CD4-positive, alpha-beta T cell (primary cell): Measurements from ENCODE around the gene APLN. TPM values are rescaled to one million over a fixed set of nuclear protein-coding genes. Genes with fewer than 3 reads are reported as not detected.

ENCODE experiments used
- ATAC-seq: fragments of 200-7000 bp; cut with Tn5 transposase; one replicate; pipeline ENCODE4 v1.10.0; 2022; ENCODE audit warnings: mild to moderate bottlenecking; ENCODE audit not compliant: poor library complexity
- CTCF ChIA-PET: fragments of 350-600 bp; sonication (Branson Sonifier 250); formaldehyde crosslinking; loops from one replicate; lab custom pipeline; 2021; ENCODE audit warnings: antibody characterized with exemption, inconsistent platforms; lab: Charles Lee
- POLR2A ChIA-PET: fragments of 350-600 bp; sonication (Branson Sonifier 250); formaldehyde crosslinking; loops from one replicate; lab custom pipeline; 2021; ENCODE audit warnings: antibody characterized with exemption, inconsistent platforms; lab: Charles Lee
- DNase-seq, 14 experiments: peaks; one replicate each; pipeline ENCODE4 v3.0.0-alpha.2; 2013 to 2020; ENCODE audit warnings: mixed read lengths in 2 of 14
- H3K27ac ChIP-seq, 2 donors: one replicate each; pipeline versions ENCODE4 v1.5.1 to v1.7.0; 2013; ENCODE audit warnings: low read length in 2 of 2, low read depth in 1 of 2, mild to moderate bottlenecking in 1 of 2
- H3K27me3 ChIP-seq, 2 experiments: 1 replicate in 1 of 2; 2 replicates in 1 of 2; pipeline versions ENCODE4 v1.6.1 to v1.7.0; 2013; ENCODE audit warnings: low read length in 2 of 2, control low read depth in 1 of 2, mild to moderate bottlenecking in 1 of 2, moderate library complexity in 1 of 2; ENCODE audit not compliant: insufficient read depth in 2 of 2, control insufficient read depth in 1 of 2
- H3K36me3 ChIP-seq: one replicate; pipeline ENCODE4 v1.6.1; 2013; ENCODE audit warnings: low read length, control low read depth; ENCODE audit not compliant: insufficient read depth
- H3K4me1 ChIP-seq: one replicate; pipeline ENCODE4 v1.6.1; 2013; ENCODE audit warnings: low read length, control low read depth; ENCODE audit not compliant: insufficient read depth
- H3K4me3 ChIP-seq: one replicate; pipeline ENCODE4 v1.5.1; 2013; ENCODE audit warnings: mild to moderate bottlenecking, low read length, moderate library complexity
- H3K9me3 ChIP-seq, 2 experiments: 1 replicate in 1 of 2; 2 replicates in 1 of 2; pipeline versions ENCODE4 v1.6.1 to v1.7.0; 2013; ENCODE audit warnings: low read length in 2 of 2, mild to moderate bottlenecking in 2 of 2, control low read depth in 1 of 2, moderate library complexity in 1 of 2; ENCODE audit not compliant: control insufficient read depth in 1 of 2, insufficient read depth in 1 of 2
- H3K27ac Mint-ChIP-seq: one replicate; pipeline ENCODE4 v1.8.0; 2020; ENCODE audit warnings: mixed read lengths
- H3K27me3 Mint-ChIP-seq: one replicate; pipeline ENCODE4 v1.8.0; 2021; ENCODE audit warnings: mixed read lengths
- H3K36me3 Mint-ChIP-seq: one replicate; pipeline ENCODE4 v1.8.0; 2021; ENCODE audit warnings: low read depth, mixed read lengths
- H3K4me1 Mint-ChIP-seq: one replicate; pipeline ENCODE4 v1.8.0; 2021; ENCODE audit warnings: low read depth, mixed read lengths
- H3K4me3 Mint-ChIP-seq: one replicate; pipeline ENCODE4 v1.8.0; 2020; ENCODE audit warnings: mild to moderate bottlenecking, mixed read lengths
- H3K9me3 Mint-ChIP-seq: one replicate; pipeline ENCODE4 v1.8.0; 2020; ENCODE audit warnings: mixed read lengths
- intact Hi-C, 2 experiments: fragments of 100-400 bp; cut with DNase I in 1 of 2; cut with micrococcal nuclease in 1 of 2; formaldehyde crosslinking; loops; one replicate each; pipeline versions ENCODE4 v1.15.1 to v1.9.0; 2023 to 2025; cut with DNase I, micrococcal nuclease
- total RNA-seq, 174 experiments: library from RNA in 2 of 174; stranded (reverse) in 2 of 174; gene quantifications; one replicate each; pipeline ENCODE4 v1.2.3 and lab custom pipeline; 2021 to 2026
- TF ChIP-seq, protein P1 (sequence below): fragments of 200-600 bp; IDR thresholded peaks from one replicate; pipeline ENCODE4 v1.8.0; 2022; ENCODE audit warnings: antibody characterized with exemption, mild to moderate bottlenecking

The APLN gene
- total RNA-seq, 2 experiments from 2014 or later = not detected

DNA sequence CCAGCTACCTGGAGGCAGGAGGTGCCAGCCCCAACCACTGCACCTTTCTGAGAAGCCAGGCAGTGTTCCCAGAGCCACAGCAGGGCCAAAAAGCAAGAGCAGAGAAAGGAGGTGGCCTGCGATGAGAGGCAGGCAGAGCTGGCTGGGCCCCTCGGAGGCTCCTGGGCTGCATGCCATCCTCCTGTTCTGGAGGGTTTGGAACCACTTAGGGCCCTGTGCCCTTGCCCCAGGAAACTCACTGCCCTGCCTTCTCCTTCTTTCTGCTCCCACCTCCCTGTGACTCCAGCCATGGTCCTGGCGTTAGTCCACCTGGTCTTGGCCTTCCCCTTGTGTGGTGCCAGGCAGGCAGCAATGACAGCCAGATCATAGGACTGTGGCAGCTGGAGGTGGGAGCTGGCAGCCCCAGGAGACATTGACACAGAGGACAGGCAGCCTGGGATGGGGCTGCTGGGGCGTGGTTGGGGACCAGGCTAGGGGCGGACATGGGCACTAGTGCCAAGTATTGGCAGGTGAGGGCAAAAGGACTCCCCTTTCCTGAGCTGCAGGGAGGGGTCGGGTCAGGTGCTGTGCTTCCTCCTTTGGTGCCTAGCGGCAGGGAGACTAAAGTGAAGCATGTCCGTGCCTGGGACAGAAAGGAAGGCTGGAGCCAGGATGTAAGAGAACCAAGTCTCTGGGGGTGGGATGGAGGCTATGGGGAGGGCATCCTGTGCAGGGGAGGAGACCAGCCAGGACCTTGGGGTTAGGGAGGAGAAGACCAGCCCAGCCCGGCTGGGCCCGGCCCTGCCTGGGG, 1.4 kb downstream of the APLN start:
- ATAC-seq (no peak), DNase-seq (no peak)
- Mint-ChIP-seq H3K27ac (no peak overlapping the region), H3K9me3 (no peaks in the 10 kb centered on the region), H3K4me3 (peak overlapping the region; percentile 60), H3K27me3 (peaks cover 14% of the 10 kb centered on the region), H3K4me1 (peaks cover 9% of the 10 kb centered on the region), H3K36me3 (no peaks in the 10 kb centered on the region)
- Histone ChIP-seq H3K27me3 (peaks cover 4 to 16% of the 10 kb centered on the region in 2 experiments), H3K27ac (no peak overlapping the region), H3K36me3 (no peaks in the 10 kb centered on the region), H3K4me1 (peaks cover 15% of the 10 kb centered on the region), H3K9me3 (no peaks in the 10 kb centered on the region), H3K4me3 (no peak overlapping the region)
- TF ChIP-seq, protein P1, sequence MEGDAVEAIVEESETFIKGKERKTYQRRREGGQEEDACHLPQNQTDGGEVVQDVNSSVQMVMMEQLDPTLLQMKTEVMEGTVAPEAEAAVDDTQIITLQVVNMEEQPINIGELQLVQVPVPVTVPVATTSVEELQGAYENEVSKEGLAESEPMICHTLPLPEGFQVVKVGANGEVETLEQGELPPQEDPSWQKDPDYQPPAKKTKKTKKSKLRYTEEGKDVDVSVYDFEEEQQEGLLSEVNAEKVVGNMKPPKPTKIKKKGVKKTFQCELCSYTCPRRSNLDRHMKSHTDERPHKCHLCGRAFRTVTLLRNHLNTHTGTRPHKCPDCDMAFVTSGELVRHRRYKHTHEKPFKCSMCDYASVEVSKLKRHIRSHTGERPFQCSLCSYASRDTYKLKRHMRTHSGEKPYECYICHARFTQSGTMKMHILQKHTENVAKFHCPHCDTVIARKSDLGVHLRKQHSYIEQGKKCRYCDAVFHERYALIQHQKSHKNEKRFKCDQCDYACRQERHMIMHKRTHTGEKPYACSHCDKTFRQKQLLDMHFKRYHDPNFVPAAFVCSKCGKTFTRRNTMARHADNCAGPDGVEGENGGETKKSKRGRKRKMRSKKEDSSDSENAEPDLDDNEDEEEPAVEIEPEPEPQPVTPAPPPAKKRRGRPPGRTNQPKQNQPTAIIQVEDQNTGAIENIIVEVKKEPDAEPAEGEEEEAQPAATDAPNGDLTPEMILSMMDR = no peak
- intact Hi-C loops = loop anchor here in 1 of 2 experiments (10.0 kb wide), 1 partner anchor 71 kb away; no protein-coding TSS in a partner anchor
- CTCF ChIA-PET = no interaction called here
- POLR2A ChIA-PET = interaction anchor here (0.6 to 2.6 kb wide), 3 partner anchors 48 to 132 kb away, joined by 3 to 10 read pairs (median 3); no protein-coding TSS in a partner anchor

DNA sequence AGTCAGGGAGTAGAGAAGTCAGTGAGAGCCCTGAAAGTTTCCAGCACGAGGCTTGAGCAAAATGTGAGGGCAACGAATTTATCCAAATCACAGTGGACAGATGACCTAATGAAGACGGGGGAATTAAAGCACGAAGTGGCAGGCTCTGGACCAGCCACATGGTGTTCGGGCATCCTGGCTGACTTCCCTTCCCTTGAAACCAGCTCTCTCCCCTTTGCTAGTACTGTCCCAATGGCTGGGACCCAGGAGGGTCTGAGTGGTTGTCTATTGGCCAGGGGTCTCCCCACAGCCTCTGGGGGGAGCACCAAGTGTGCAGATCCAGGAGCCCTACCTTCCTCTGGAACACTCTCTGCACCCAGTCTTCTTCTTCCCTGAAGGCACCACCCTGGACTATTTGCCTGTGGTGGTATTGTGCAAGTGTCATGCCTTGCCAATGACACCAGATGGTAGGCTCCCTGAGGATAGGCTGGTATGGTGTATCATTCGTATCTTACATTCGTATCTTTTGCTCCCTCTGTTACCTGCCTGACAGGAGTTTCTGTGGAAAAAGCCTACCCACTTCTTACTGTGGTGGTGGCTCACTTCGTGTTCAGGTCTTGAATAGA, 2.1 kb downstream of the APLN start:
- TF ChIP-seq, protein P1 = no peak
- Histone ChIP-seq H3K4me1 (peaks cover 15% of the 10 kb centered on the region), H3K9me3 (no peaks in the 10 kb centered on the region), H3K27me3 (peaks cover 4 to 16% of the 10 kb centered on the region in 2 experiments), H3K27ac (no peak overlapping the region), H3K36me3 (no peaks in the 10 kb centered on the region), H3K4me3 (no peak overlapping the region)
- Mint-ChIP-seq H3K27ac (no peak overlapping the region), H3K36me3 (no peaks in the 10 kb centered on the region), H3K9me3 (no peaks in the 10 kb centered on the region), H3K4me1 (peaks cover 9% of the 10 kb centered on the region), H3K27me3 (peaks cover 14% of the 10 kb centered on the region), H3K4me3 (peak overlapping the region; percentile 45)
- no peak for DNase-seq
- ChIA-PET POLR2A (no interaction called here), CTCF (no interaction called here)
- intact Hi-C loops = loop anchor here in 1 of 2 experiments (10.0 kb wide), 1 partner anchor 72 kb away; no protein-coding TSS in a partner anchor
- ATAC-seq = no peak

DNA sequence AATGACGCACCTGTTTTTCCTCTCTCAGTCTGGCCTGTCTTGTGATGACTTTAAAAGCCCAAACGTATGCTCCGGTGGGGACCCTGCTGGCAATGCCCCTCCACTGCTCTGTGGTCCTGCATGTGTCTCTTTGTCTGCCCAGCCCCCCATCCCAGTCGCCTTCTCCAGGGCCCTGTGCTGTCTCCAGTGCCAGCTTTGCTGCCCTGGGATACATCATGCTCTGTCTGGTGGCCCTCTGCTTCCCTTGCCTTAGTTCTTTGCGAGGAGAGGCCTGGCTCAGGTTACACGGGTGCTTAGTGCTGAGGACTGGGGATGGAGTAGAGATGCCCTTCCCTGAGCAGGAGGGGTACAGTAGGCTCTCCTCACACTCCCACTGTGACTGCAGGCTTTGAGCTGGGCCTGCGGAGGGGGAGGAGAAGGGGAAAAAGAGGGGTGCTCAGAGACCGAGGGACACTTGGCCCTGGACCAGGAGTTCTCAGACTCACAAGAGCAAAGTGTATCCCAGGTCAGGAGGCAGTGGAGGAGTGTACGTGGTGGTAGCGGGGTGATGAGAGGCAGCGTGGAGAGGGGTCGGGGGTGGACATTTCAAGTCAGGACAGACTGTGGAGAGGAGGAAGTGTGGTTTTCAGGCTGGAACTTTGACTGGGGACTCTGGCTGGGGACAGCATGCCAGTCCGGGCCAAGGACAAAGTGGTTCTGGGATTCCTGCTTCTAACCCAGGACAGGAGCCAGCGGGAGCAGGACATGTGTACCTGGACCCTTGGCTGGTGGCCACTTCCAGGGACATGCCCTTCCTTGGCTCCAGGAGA, 2.8 kb downstream of the APLN start:
- H3K4me3 Mint-ChIP-seq = no peak overlapping the region

More for the DNA sequence above, 2.8 kb downstream of the APLN start:
- DNase-seq (no peak), ATAC-seq (no peak)
- H3K27ac Mint-ChIP-seq = no peak overlapping the region
- H3K36me3 Mint-ChIP-seq = no peaks in the 10 kb centered on the region
- Histone ChIP-seq H3K27me3 (peaks cover 4 to 16% of the 10 kb centered on the region in 2 experiments), H3K4me1 (peaks cover 15% of the 10 kb centered on the region), H3K36me3 (no peaks in the 10 kb centered on the region), H3K4me3 (no peak overlapping the region), H3K27ac (no peak overlapping the region), H3K9me3 (no peaks in the 10 kb centered on the region)
- peaks cover 9% of the 10 kb centered on the region for H3K4me1 Mint-ChIP-seq
- POLR2A ChIA-PET = no interaction called here
- intact Hi-C loops = loop anchor here in 1 of 2 experiments (10.0 kb wide), 1 partner anchor 73 kb away; no protein-coding TSS in a partner anchor
- peaks cover 14% of the 10 kb centered on the region for H3K27me3 Mint-ChIP-seq
- no peaks in the 10 kb centered on the region for H3K9me3 Mint-ChIP-seq
- CTCF ChIA-PET = no interaction called here
- TF ChIP-seq, protein P1 = no peak
